Subcutaneous adipose tissue (tissue), 4 donors: ENCODE data around the gene PTPN6. TPM values are rescaled to one million over a fixed set of nuclear protein-coding genes. Genes with fewer than 3 reads are reported as not detected.

ENCODE experiments used
- total RNA-seq, 4 donors: library from RNA; depleted of rRNA; stranded (reverse); fragments of >200 nt; gene quantifications; one replicate each; pipeline ENCODE4 v1.1.0, GENCODE V29; 2016
- TF ChIP-seq, protein P1 (sequence below): fragments of 450-650 bp; IDR thresholded peaks from one replicate; pipeline ENCODE4 v1.5.1; 2016; ENCODE audit warnings: low read depth, mild to moderate bottlenecking, control low read depth, antibody characterized with exemption, moderate library complexity

PTPN6 gene
- total RNA-seq, 4 donors from 2014 or later: 9.6 to 78.0 (median 29.7) TPM

GRCh38 chr12:6980740-6981139 is 29.6 kb downstream of the PTPN6 start:
- TF ChIP-seq, protein P1, sequence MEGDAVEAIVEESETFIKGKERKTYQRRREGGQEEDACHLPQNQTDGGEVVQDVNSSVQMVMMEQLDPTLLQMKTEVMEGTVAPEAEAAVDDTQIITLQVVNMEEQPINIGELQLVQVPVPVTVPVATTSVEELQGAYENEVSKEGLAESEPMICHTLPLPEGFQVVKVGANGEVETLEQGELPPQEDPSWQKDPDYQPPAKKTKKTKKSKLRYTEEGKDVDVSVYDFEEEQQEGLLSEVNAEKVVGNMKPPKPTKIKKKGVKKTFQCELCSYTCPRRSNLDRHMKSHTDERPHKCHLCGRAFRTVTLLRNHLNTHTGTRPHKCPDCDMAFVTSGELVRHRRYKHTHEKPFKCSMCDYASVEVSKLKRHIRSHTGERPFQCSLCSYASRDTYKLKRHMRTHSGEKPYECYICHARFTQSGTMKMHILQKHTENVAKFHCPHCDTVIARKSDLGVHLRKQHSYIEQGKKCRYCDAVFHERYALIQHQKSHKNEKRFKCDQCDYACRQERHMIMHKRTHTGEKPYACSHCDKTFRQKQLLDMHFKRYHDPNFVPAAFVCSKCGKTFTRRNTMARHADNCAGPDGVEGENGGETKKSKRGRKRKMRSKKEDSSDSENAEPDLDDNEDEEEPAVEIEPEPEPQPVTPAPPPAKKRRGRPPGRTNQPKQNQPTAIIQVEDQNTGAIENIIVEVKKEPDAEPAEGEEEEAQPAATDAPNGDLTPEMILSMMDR: no peak

- TF ChIP-seq, protein P1: no peak
Measured at GRCh38 chr12:6981152-6982052, 30.2 kb downstream of the PTPN6 start.

- TF ChIP-seq, protein P1: no peak
Measured at GRCh38 chr12:6982532-6982931, 31.4 kb downstream of the PTPN6 start.

- TF ChIP-seq, protein P1: no peak
Measured at GRCh38 chr12:6987956-6988553, 36.9 kb downstream of the PTPN6 start.

GRCh38 chr12:6996040-6996441 is 44.9 kb downstream of the PTPN6 start:
- TF ChIP-seq, protein P1: no peak

DNA sequence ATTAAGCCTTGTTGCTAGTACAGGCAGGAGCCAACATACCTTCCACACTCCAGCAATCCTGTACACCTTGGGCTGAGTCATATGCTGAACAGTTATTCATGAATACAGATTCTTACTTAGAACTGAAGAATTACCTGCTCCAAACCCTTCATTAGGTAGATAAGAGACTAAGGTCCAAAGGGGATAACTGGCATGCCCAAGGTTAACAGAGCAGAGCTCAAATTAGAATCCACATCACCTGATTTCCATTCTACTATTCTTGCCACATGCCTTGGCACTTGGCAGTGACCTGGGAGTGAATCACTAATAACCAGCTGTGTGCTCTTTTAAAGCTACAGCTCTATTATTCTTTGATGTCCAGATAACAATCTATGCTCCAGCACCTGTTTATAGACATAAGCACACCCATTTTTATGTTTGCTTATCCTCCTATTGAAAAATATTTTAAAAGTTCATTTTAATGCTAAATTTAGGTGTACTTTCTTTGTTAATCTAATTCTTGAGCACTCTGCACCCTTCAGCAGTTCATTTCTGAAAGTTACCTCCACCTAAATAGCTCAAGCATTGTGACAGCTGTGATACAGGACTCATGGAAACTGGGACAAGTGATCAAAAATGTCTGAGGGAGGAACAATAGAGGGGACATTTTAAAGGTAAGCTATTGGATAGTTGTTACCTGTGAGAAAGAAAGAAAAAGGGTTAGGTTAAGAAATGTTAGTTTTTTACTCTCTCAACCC is 47.7 kb downstream of the PTPN6 start:
- TF ChIP-seq, protein P1: no peak

DNA sequence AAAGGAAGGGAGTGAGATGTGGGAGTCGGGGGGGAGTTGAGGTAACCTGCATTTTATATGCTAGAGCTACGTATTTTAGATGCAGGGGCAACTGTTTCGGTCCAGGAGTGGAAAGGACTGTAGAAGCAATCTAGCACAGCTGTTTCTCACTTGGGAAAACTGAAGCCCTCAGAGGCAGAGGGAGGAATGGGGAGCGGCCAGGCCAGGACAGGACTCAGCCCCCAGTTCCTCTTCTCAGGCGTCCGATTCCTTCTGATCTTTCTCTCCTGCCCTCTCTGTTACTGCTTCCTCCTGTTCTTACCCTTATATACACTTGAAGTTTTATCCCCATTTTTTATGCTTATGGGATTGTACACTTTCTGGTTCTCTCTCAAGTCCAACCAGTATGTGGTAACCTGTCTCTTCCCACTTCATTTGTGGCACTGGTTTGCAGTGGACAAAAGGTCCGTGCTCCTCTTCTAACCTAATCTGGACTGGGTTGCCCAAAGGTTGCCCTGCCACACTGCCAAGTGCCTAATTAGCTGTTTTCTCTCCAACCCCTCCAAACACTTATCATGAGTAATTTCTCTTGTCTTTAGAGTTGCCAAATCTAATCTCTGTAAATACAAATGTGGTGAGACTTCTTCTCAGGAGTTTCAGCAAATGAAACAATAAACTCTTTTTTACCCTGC is 50.9 kb downstream of the PTPN6 start:
- TF ChIP-seq, protein P1: no peak
